GM18858 (cell line): ENCODE measurements around the gene NBAS.
"Not testable (repeated sequence)": the region's sequence is repeated elsewhere in the genome, so short reads cannot be mapped to it uniquely, and the experiment has no call there.

Source experiments
- ATAC-seq: cut with Tn5 transposase; IDR thresholded peaks from one replicate; pipeline ENCODE4 v1.9.1; 2021; ENCODE audit not compliant: unreplicated experiment

Gene NBAS

DNA sequence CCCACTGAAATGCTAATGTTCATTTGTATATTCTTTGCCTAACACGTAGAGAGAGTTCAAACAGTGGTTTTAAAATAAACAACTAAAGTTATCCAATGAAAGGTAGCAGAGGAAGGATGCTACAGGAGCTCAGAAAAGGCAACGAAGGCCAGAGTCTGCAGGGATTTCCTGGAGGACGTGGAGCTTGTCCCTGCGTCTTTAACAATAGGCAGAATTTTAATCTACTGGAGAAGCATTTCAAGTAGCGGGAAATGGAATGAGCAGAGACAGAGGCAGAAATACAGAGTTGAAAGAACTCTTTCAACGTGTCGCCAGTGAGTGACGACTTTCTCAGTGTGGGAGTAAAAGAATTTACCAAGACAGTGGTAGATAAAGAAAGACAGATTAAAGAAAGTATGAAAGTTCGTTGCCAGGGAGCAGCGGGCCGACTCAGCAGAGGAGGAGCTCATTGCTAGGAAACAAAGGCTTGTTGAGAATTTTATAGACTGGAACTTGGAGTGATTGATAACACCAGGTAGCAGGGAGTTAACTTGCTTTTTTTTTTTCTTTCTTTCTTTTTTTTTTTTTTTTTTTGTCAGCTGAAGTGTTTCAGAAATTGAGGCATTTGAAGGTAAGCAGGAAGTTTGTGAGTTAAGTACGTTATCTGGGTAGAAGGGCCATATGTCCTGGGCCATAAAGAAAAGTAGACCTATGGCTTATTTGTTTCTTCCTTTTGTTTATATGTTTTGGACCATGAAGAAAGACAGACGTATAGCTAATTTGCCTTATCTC, 625 bp upstream of the NBAS start:
- ATAC-seq, result peak; percentile 22

DNA sequence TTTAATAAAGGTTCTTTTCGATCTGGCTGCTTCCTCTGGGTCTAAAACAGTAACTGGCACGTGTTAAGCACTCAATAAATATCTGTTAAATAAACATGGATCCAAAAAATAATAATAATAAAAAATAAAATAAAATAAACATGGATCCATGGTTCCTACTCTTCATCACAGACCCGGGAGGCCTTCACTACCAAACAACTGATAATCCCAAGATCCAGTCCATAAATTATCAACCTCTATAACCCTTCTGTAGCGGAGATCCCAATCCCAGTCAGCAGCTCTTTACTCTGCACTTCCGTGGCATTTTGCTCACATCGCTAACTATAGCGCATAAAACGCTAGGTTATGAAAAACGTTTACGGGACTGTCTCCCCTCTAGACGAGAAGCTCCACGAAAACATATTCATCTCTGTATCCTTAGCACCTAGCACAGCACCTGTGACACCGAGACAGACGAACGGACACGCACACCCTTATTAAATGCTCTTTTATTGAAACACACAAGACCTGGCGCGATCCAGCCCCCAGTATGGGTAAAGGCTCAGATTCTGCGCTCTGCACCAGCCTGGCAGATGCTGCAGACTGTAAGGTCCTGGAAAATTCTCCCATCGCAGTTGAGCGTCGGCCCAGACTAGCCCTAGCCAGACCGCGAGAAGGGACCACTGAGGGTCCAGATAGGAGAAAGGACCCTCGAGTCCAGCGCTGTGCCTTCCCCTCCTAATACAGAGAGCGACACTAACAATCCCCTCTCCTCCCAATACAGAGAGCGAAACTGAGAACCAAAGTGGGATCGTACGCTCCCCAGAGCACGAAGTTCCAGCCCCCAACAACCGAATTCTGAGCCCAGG, 770 bp downstream of the NBAS start:
- ATAC-seq, result peak; percentile 30

DNA sequence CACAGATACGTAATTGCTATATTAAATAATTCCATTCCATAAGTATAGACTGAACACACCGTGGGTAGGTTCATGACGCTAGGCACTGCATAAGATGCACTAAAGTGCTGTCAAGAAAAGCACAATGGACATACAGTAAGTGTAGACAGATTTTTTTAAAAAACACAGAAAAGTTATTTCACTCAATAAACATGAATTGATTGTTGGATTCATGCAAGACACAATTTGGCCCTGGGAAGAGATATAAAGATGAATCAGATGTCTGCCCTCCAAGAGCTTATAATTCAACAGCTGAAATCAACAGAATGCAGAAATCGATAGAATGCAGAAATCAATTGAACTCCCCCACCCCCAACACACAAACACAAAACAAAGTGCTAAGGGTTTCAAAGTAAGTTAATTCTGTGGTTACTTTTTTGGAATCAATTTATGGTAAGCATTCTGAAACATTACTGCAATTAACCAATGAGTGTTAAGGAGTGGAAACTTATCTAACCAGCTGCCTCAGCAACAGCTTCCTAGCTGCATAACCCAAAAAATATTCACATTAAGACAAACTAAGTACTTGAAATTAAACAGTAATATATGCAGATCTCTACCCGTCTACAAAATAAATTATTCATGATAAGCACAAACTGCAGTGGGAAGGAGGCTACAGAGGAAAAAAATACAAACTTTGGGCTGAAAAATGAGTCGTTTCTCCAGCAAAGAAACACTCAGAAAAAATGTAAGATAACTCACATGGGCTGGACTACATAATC, 1.6 kb downstream of the NBAS start:
- ATAC-seq, result no peak

DNA sequence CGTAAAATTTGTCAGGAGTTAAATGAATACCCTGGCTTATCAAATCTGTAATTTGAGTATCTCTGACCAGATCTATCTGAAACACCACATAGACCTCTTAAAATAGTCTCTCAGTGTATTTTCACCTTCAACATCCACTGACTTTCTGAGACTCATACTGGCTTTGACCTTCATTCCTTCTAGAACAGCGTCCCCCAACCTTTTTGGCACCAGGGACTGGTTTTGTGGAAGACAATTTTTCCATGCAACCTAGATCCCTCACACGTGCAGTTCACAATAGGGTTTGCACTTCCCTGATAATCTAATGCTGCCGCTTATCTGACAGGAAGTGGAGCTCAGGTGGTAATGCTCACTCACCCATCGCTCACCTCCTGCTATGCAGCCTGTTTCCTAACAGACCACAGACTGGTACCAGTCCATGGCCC, 3.2 kb downstream of the NBAS start:
- ATAC-seq, result no peak

DNA sequence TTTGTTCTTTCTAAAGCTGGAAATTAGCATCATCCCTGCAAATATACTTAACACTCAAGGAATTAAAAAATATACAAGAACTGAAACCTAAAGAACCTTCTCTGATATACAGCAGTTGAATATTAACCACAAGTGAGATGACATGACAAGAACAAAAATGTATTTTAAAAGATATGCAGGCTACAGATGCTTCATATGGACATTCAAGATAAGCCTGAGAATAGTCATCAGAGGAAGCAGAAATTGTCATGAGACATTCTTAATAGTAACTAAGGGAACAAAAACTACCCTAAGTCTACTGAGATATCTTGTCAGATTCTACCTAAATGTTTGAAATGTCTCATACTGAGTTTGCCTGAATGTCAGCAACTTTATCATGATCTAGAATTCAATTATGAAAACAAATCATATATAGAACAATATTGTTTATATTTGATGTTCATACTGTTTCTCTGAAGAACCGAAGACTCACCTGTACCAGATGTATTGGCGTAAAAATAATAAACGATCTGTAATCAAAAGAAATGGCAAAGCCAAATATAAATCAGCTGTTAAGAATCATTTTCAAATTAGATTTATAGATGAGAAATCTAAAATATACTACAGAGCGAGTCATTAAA, 4.7 kb downstream of the NBAS start:
- ATAC-seq, result no peak

DNA sequence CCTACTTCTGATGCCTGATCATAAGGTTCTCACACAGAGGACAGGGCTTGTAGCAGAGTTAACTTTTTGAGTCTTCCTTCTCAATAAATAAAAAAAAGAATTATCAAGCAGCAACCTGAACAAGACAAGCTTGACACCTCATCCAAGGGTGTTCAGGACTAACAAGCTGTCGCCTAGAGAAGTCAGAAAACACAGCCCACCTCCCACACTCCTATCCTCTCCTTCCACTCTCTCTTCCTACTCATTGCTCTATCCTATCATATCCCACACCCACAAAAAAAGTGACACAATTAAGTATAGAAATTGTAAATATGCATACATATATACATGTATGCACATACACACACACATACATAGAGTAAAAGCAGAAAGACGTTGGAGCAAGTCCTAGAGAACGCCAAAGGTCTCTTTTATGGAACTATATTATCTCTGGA, 5.4 kb downstream of the NBAS start:
- no peak for ATAC-seq

DNA sequence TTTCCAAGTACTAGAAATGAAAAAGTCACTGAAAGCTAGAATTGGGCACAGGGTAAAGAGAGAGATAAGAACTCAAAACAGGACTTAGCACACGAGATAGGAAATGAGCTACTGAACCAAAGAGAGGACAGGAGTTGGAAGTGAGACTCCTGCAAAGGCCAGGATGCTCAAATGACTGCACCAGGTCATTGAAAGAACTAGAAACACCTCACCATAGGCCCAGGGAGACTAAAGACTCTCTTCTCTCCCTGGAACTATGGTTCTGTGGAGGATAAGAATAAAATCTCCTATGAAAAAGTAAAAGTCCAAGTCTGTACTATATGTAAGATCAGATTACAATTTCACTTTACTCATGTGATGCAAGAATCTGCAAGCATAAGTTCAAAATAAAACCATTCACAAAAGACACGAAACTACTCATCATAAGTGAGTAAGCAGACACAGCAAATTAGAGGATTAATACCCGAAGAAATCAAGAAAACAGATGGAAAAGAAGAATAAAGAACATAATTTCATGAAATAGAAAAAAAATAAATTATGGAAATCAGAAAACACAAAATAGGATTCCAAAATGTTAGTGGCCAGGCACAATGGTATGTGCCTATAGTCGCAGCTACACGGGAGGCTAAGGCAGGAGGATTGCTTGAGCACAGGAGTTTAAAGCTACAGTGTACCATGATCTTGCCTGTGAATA, 6.5 kb downstream of the NBAS start:
- ATAC-seq, result no peak

DNA sequence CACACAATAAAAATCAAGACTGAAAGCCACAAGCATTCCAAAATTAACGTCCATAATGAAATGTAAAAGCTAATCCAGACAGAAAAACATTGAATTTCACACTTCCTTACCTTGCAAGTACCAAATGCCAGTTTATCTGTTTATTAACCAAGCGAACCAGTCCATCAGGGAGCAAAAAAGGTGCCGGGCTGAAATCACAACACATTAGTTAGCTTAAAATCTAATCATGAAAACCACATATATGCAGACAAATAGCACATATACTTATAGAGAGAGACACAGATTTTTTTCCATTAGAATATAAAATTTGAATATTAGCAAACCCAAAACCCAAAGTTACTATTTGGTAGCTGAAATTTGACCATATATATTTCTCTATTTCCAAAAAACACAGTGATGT, 7.2 kb downstream of the NBAS start:
- ATAC-seq, result no peak

DNA sequence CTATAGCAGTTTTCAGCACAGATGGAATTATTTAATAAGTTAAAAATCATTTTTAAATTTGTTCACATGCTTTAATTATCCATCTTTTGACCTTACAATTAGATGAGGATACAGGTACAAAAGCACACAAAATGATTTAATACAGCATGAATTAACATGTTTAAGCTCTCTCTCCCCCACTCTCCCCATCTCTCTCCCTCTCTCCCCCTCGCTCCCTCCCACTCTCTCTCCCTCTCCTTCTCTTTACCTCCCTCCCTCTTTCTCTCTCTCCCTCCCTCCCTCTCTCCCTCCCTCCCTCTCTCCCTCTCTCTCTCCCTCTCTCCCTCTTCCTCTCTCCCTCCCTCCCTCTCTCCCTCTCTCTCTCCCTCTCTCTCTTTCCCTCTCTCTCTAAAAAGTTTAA, 7.6 kb downstream of the NBAS start:
- no peak for ATAC-seq

DNA sequence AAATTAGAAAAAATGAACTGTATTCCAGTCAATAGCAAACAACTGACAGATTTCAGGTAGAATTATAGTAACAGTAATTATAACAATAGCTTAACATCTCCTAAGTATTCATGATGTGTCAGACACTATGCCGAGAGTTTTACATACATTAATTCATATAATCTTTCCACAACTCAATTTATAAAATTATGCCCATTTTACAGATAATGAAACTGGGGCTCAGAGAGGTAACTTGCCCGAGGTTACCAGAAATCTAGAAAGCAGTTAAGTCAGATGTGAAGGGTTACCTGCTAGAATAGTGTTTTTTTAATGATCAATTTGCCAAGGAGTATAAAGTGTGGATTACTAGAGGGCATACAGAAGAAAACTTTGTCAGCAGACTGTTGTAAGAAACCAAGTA, 12.2 kb downstream of the NBAS start:
- no peak for ATAC-seq

DNA sequence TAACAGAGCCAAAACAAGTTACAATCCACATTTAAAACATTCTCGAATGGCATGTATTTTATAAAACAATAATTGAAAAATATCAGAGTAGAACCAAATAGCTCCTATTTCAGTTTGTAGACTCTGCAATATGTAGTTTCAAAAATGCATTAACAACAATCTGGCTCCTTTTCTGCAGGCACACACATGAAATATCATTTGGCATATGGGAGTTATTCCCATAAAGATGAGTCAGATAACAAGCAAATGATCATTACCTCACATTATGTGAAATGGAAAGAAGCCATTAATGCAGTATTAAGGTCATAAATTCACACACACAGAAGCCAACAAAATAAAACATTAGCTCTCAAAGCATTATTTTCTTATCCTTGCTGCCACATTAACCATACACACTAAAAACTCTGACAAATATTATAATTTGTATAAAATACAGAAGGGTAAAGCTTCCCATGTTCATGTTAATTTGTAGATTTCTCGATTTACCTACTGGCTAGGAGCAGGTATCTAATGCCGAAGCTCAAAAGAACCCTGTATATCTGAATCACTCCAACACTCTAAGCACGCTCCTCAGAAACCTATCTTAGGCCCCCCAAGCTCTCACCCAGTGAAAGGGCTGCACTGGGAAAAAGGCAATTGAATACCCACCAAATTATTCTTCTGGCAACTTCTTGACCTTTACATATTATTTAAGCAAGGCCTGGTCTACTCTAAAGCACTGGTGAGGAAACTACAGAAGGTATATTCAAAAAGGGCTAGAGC, 13.8 kb downstream of the NBAS start:
- ATAC-seq, result no peak

DNA sequence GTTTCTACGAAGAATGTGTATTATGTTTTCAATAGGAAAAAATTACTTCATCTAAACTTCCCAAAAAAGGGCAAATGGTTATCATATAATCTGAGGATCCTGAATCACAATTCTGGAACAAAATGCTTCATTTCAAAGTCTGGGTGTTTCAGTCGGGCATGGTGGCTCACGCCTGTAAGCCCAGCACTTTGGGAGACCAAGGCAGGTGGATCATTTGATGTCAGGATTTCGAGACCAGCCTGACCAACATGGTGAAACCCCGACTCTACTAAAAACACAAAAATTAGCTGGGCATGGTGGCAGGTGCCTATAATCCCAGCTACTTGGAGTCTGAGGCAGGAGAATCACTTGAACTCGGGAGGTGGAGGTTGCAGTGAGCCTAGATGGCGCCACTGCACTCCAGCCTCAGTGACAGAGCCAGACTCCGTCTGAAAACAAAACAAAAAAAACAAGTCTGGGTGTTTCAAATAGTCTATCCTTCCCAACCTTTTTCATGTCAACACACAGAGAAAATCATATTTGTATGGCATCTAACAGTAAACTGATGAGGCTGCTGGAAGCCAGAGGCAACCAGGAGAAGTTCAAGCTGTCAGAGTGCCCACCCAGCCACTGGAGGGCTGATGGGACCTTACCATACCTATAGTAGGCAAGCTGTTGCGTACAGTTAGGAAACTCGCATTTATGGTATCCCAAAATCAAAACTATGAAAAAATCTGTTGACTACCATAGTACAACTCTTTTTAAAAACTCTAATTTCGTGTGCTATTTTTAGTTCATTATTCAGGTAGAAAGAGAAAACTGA, 14.6 kb downstream of the NBAS start:
- no peak for ATAC-seq

DNA sequence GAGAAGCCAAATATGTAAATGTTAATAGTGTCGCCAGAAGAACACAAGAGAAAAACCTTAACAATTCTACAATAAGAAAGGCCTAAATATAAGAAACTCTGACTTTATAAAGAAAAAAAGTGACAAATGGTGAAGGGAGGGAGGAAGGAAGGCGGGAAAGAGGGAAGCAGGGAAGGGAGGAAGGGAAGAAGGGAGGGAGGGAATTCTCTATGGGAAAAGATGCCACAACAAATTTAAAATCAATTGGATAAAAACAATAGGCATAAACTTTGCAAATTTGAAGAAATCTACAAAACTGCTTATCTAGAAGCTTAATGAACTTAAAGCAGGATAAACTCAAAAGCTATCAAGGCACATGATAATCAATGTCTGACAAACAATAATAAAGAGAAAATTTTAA, 16.9 kb downstream of the NBAS start:
- no peak for ATAC-seq

DNA sequence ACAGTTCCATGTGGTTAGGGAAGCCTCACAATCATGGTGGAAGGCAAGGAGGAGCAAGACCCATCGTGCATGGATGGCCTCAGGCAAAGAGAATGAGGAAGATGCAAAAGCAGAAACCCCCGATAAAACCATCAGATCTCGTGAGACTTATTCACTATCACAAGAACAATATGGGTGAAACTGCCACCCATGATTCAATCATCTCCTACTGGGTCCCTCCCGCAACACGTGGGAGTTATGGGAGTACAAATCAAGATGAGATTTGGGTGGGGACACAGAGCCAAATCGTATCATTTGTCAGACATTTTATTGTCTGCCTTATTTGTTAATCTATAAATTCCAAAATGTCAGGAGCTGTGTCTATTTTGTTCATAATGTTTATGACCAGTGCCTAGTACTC, 17.6 kb downstream of the NBAS start:
- ATAC-seq, result no peak

DNA sequence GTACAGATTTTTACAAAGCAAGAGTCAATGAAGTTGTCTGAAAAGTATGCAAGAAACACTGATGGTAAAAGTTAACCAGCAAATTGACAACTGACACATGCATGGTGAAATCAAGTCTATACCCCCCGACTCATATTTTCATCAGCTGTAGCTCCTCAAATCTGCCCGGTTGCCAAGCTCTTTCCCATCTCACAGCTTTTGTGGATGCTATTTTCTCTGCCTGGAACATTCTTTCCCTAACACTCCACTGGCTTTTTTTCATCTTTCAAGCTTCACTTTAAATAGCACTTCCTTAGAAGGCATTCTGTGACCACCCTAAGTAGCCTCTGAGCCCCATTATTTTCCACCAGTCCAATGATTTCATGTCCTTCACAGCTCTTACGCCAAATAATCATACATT, 18.1 kb downstream of the NBAS start:
- ATAC-seq, result no peak

DNA sequence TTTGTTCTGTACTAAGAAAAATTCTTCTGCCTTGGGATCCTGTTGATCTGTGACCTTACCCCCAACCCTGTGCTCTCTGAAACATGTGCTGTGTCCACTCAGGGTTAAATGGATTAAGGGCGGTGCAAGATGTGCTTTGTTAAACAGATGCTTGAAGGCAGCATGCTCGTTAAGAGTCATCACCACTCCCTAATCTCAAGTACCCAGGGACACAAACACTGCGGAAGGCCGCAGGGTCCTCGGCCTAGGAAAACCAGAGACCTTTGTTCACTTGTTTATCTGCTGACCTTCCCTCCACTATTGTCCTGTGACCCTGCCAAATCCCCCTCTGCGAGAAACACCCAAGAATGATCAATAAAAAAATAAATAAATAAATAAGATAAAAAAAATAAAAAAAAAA, 18.9 kb downstream of the NBAS start:
- ATAC-seq, result not testable (repeated sequence)

DNA sequence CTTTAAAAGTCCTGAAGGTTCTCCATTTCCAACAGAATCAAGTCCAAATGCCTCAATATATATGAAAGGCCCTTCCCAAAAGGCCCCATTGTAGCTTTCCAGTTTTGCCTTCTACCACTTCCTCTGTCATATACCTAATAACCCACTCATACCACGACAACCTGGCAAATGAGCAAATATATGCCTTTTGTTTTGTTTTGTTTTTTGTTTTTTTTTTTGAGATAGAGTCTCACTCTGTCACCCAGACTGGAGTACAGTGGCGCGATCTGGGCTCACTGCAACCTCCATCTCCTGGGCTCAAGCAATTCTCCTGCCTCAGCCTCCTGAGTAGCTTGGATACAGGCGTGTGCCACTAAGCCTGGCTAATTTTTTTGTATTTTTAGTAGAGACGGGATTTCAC, 20.6 kb downstream of the NBAS start:
- ATAC-seq, result not testable (repeated sequence)

DNA sequence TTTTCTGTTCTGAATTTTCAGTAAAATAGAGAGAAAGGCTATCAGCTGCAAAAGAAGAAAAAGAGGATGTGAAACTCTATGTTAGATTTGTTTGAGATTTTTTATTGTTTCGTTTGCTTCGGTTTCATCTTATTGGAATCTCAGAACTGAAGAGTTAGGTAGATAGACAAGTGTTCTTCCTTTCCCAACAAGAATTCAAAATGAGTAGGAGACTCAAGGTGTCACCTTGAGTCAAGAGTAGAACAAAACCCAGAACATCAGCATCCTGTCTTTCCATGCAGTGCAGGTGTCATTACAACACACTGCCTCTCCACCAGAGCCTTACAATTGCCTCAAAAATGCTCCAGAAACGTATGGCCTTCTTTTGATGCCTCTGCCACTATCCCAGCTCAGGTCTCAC, 21.1 kb downstream of the NBAS start:
- ATAC-seq, result peak; percentile 73

DNA sequence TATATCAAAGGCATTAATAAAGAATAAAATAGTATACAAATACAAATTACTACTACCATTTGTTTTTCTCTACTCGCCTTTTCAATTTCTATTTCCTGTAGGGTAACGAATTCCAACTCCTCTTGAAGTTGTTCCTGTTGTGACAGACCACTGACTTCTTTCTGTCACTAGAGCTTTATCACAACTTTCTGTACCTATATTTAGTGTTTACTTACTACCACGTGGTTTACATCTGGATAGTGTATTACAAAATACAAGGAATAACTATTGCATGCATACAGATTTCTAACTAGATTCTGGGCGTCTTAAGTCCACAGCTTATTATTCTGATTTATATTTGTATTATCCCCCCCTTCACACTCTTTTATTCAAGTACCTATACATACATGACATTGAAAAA, 22.3 kb downstream of the NBAS start:
- ATAC-seq, result no peak
